OCI-LY3 (cell line): ENCODE results near the gene RPS18.

Experiments
- H2AFZ ChIP-seq: fragments of 200-600, 300-600 bp; shearing (Covaris generic); 2 replicates; pipeline ENCODE4 v1.6.0; 2014; ENCODE audit warnings: antibody characterized with exemption, low read depth, low read length
- H3K27ac ChIP-seq: fragments of 200-600, 300-600 bp; sonication (generic); 2 replicates; pipeline ENCODE4 v1.5.1; 2014; ENCODE audit warnings: mild to moderate bottlenecking, low read length, moderate library complexity, mixed read lengths
- H3K27me3 ChIP-seq: fragments of 200-600, 300-600 bp; sonication (generic); 2 replicates; pipeline ENCODE4 v1.6.1; 2014; ENCODE audit warnings: low read depth, low read length, mixed read lengths
- H3K36me3 ChIP-seq: fragments of 200-600, 300-600 bp; sonication (generic); replicated peaks from 2 replicates; pipeline ENCODE3; 2014; ENCODE audit warnings: low read depth, low read length, mixed read lengths
- H3K4me1 ChIP-seq: fragments of 300-600, 200-600 bp; sonication (generic); 2 replicates; pipeline ENCODE4 v1.6.1; 2014; ENCODE audit warnings: low read length, mixed read lengths
- H3K4me2 ChIP-seq: fragments of 200-600, 300-600 bp; sonication (generic); 2 replicates; pipeline ENCODE4 v1.6.1; 2014; ENCODE audit warnings: low read length, mixed read lengths
- H3K4me3 ChIP-seq: fragments of 300-600, 200-600 bp; sonication (generic); 2 replicates; pipeline ENCODE4 v1.5.1; 2014; ENCODE audit warnings: antibody characterized with exemption, mild to moderate bottlenecking, low read length, moderate library complexity
- H3K79me2 ChIP-seq: fragments of 300-600, 200-600 bp; shearing (Covaris generic); 2 replicates; pipeline ENCODE4 v1.6.1; 2014; ENCODE audit warnings: mild to moderate bottlenecking, low read length, mixed read lengths
- H3K9ac ChIP-seq: fragments of 300-600, 200-600 bp; shearing (Covaris generic); 2 replicates; pipeline ENCODE4 v1.6.0; 2014; ENCODE audit warnings: mild to moderate bottlenecking, low read length, moderate library complexity
- H3K9me3 ChIP-seq: fragments of 200-600, 300-600 bp; shearing (Covaris generic); 2 replicates; pipeline ENCODE4 v1.6.1; 2014; ENCODE audit warnings: low read length, mixed read lengths; ENCODE audit not compliant: insufficient read depth
- H4K20me1 ChIP-seq: fragments of 200-600, 300-600 bp; sonication (generic); 2 replicates; pipeline ENCODE4 v1.6.1; 2016; ENCODE audit warnings: low read length, mixed read lengths; ENCODE audit not compliant: insufficient read depth
- CTCF ChIP-seq: fragments of 200-600, 300-600 bp; sonication (generic); IDR thresholded peaks from 2 replicates; pipeline ENCODE4 v1.5.1; 2014; ENCODE audit warnings: antibody characterized with exemption, low read length, low read depth
- EZH2phosphoT487 ChIP-seq: fragments of 200-600 bp; shearing (Covaris generic); IDR thresholded peaks from 2 replicates; pipeline ENCODE4 v1.6.1; 2018; ENCODE audit warnings: antibody characterized with exemption, mixed run types, low read depth

The RPS18 gene

GRCh38 chr6:33295621-33296369, 23.9 kb downstream of the RPS18 start:
- Histone ChIP-seq H3K36me3 (peaks cover 17% of the 10 kb centered on the region), H3K27ac (no peak overlapping the region), H3K9me3 (no peaks in the 10 kb centered on the region), H3K4me3 (no peak overlapping the region), H3K79me2 (peaks cover 7% of the 10 kb centered on the region), H3K27me3 (no peaks in the 10 kb centered on the region), H3K9ac (no peak overlapping the region), H3K4me2 (no peak overlapping the region), H2AFZ (no peak overlapping the region), H3K4me1 (peaks cover 16% of the 10 kb centered on the region), H4K20me1 (no peaks in the 10 kb centered on the region)
- no peak for TF ChIP-seq CTCF
- no peak for TF ChIP-seq EZH2phosphoT487

GRCh38 chr6:33296797-33297405, 25.0 kb downstream of the RPS18 start:
- Histone ChIP-seq H3K27me3 (no peaks in the 10 kb centered on the region), H4K20me1 (no peaks in the 10 kb centered on the region), H3K9ac (peak overlapping the region; percentile 95), H3K4me1 (peaks cover 16% of the 10 kb centered on the region), H2AFZ (no peak overlapping the region), H3K79me2 (peaks cover 4% of the 10 kb centered on the region; the same call in 1 of the 2 replicates), H3K9me3 (no peaks in the 10 kb centered on the region), H3K27ac (peak overlapping the region; percentile 98), H3K4me3 (peak overlapping the region; percentile 99), H3K36me3 (peaks cover 15% of the 10 kb centered on the region), H3K4me2 (peak overlapping the region; percentile 100)
- no peak for TF ChIP-seq CTCF

- Histone ChIP-seq H3K27ac (peak overlapping the region; percentile 98), H2AFZ (no peak overlapping the region)
Measured at GRCh38 chr6:33297406-33297955, 25.6 kb downstream of the RPS18 start.

More at GRCh38 chr6:33297406-33297955, 25.6 kb downstream of the RPS18 start:
- Histone ChIP-seq H3K36me3 (peaks cover 13% of the 10 kb centered on the region), H4K20me1 (no peaks in the 10 kb centered on the region), H3K27me3 (no peaks in the 10 kb centered on the region), H3K9me3 (no peaks in the 10 kb centered on the region), H3K4me1 (peaks cover 16% of the 10 kb centered on the region), H3K79me2 (peaks cover 4% of the 10 kb centered on the region; the same call in 1 of the 2 replicates), H3K9ac (peak overlapping the region; percentile 95), H3K4me2 (peak overlapping the region; percentile 100), H3K4me3 (peak overlapping the region; percentile 99)
- TF ChIP-seq CTCF = no peak
- TF ChIP-seq EZH2phosphoT487 = no peak
